ENCODE measurements around the gene DDR1. TPM values are rescaled to one million over a fixed set of nuclear protein-coding genes. Genes with fewer than 3 reads are reported as not detected.

The DDR1 gene
- total RNA-seq, 1 experiment from 2014 or later: 230 TPM

GRCh38 chr6:30861257-30862048, 22.9 kb upstream of the DDR1 start:
- Mint-ChIP-seq H3K27ac (no peak overlapping the region), H3K36me3 (peaks cover 35% of the 10 kb centered on the region), H3K4me1 (no peaks in the 10 kb centered on the region), H3K9me3 (peaks cover 71% of the 10 kb centered on the region), H3K4me3 (no peak overlapping the region), H3K27me3 (ENCODE audit: low read depth) (peaks cover 28% of the 10 kb centered on the region)
- ATAC-seq (no peak), DNase-seq (ENCODE audit: low spot score) (no peak)
- ChIA-PET CTCF (interaction anchor here (0.6 to 1.0 kb wide), 2 partner anchors 33 to 667 kb away, joined by 3 to 5 read pairs; no protein-coding TSS in a partner anchor), POLR2A (interaction anchor here (1.2 kb wide), 1 partner anchor 35 kb away, joined by 3 read pairs; no protein-coding TSS in a partner anchor)
- no peak for TF ChIP-seq PRRX2 (CRISPR knock-in tag; IDR thresholded peaks at IDR 0.05)
- no peak for TF ChIP-seq NFATC4 (CRISPR knock-in tag; IDR thresholded peaks at IDR 0.05)
- no peak for TF ChIP-seq EMX1 (CRISPR knock-in tag; IDR thresholded peaks at IDR 0.05)
- no peak for TF ChIP-seq MXD4 (CRISPR knock-in tag; IDR thresholded peaks at IDR 0.05; ENCODE audit: borderline replicate concordance)
- TF ChIP-seq, protein P1, sequence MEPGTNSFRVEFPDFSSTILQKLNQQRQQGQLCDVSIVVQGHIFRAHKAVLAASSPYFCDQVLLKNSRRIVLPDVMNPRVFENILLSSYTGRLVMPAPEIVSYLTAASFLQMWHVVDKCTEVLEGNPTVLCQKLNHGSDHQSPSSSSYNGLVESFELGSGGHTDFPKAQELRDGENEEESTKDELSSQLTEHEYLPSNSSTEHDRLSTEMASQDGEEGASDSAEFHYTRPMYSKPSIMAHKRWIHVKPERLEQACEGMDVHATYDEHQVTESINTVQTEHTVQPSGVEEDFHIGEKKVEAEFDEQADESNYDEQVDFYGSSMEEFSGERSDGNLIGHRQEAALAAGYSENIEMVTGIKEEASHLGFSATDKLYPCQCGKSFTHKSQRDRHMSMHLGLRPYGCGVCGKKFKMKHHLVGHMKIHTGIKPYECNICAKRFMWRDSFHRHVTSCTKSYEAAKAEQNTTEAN (CRISPR knock-in tag; IDR thresholded peaks at IDR 0.05): no peak
- TF ChIP-seq ZNF232 (CRISPR knock-in tag; IDR thresholded peaks at IDR 0.05): no peak
- TF ChIP-seq, protein P2, sequence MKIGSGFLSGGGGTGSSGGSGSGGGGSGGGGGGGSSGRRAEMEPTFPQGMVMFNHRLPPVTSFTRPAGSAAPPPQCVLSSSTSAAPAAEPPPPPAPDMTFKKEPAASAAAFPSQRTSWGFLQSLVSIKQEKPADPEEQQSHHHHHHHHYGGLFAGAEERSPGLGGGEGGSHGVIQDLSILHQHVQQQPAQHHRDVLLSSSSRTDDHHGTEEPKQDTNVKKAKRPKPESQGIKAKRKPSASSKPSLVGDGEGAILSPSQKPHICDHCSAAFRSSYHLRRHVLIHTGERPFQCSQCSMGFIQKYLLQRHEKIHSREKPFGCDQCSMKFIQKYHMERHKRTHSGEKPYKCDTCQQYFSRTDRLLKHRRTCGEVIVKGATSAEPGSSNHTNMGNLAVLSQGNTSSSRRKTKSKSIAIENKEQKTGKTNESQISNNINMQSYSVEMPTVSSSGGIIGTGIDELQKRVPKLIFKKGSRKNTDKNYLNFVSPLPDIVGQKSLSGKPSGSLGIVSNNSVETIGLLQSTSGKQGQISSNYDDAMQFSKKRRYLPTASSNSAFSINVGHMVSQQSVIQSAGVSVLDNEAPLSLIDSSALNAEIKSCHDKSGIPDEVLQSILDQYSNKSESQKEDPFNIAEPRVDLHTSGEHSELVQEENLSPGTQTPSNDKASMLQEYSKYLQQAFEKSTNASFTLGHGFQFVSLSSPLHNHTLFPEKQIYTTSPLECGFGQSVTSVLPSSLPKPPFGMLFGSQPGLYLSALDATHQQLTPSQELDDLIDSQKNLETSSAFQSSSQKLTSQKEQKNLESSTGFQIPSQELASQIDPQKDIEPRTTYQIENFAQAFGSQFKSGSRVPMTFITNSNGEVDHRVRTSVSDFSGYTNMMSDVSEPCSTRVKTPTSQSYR (CRISPR knock-in tag; IDR thresholded peaks at IDR 0.05): no peak
- TF ChIP-seq FOXK1 (CRISPR knock-in tag; IDR thresholded peaks at IDR 0.05): no peak
- TF ChIP-seq, protein P3, sequence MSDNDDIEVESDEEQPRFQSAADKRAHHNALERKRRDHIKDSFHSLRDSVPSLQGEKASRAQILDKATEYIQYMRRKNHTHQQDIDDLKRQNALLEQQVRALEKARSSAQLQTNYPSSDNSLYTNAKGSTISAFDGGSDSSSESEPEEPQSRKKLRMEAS (CRISPR knock-in tag; IDR thresholded peaks at IDR 0.05): no peak
- TF ChIP-seq SOX15 (CRISPR knock-in tag; IDR thresholded peaks at IDR 0.05): no peak

- ATAC-seq (no peak), DNase-seq (ENCODE audit: low spot score) (no peak)
- Mint-ChIP-seq H3K4me3 (no peak overlapping the region), H3K27me3 (ENCODE audit: low read depth) (peaks cover 23% of the 10 kb centered on the region), H3K27ac (no peak overlapping the region), H3K36me3 (peaks cover 34% of the 10 kb centered on the region), H3K9me3 (peaks cover 65% of the 10 kb centered on the region), H3K4me1 (no peaks in the 10 kb centered on the region)
- ChIA-PET CTCF (interaction anchor here (0.7 to 1.2 kb wide), 3 partner anchors 18 to 51 kb away, joined by 3 to 5 read pairs (median 4); no protein-coding TSS in a partner anchor), POLR2A (interaction anchor here (0.5 to 1.2 kb wide), 3 partner anchors 15 to 384 kb away, joined by 3 to 4 read pairs (median 3); no protein-coding TSS in a partner anchor)
- no peak for TF ChIP-seq ZNF671 (CRISPR knock-in tag; IDR thresholded peaks at IDR 0.05)
- TF ChIP-seq, protein P4, sequence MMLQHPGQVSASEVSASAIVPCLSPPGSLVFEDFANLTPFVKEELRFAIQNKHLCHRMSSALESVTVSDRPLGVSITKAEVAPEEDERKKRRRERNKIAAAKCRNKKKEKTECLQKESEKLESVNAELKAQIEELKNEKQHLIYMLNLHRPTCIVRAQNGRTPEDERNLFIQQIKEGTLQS (CRISPR knock-in tag; conservative IDR thresholded peaks at IDR 0.05): no peak
- no peak for TF ChIP-seq CBFB (CRISPR knock-in tag; IDR thresholded peaks at IDR 0.05; ENCODE audit: low read depth)
- no peak for TF ChIP-seq ESRRA (CRISPR knock-in tag; IDR thresholded peaks at IDR 0.05; ENCODE audit: borderline replicate concordance)
- TF ChIP-seq ATF2 (CRISPR knock-in tag; IDR thresholded peaks at IDR 0.05; ENCODE audit: borderline replicate concordance, low read depth): no peak
- TF ChIP-seq JUN (CRISPR knock-in tag; IDR thresholded peaks at IDR 0.05): no peak
- TF ChIP-seq TCF7 (CRISPR knock-in tag; IDR thresholded peaks at IDR 0.05; ENCODE audit: low read depth): no peak
- TF ChIP-seq ZNF416 (CRISPR knock-in tag; IDR thresholded peaks at IDR 0.05): no peak
- TF ChIP-seq, protein P5, sequence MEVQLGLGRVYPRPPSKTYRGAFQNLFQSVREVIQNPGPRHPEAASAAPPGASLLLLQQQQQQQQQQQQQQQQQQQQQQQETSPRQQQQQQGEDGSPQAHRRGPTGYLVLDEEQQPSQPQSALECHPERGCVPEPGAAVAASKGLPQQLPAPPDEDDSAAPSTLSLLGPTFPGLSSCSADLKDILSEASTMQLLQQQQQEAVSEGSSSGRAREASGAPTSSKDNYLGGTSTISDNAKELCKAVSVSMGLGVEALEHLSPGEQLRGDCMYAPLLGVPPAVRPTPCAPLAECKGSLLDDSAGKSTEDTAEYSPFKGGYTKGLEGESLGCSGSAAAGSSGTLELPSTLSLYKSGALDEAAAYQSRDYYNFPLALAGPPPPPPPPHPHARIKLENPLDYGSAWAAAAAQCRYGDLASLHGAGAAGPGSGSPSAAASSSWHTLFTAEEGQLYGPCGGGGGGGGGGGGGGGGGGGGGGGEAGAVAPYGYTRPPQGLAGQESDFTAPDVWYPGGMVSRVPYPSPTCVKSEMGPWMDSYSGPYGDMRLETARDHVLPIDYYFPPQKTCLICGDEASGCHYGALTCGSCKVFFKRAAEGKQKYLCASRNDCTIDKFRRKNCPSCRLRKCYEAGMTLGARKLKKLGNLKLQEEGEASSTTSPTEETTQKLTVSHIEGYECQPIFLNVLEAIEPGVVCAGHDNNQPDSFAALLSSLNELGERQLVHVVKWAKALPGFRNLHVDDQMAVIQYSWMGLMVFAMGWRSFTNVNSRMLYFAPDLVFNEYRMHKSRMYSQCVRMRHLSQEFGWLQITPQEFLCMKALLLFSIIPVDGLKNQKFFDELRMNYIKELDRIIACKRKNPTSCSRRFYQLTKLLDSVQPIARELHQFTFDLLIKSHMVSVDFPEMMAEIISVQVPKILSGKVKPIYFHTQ (CRISPR knock-in tag; IDR thresholded peaks at IDR 0.05): no peak
- TF ChIP-seq MYBL2 (CRISPR knock-in tag; IDR thresholded peaks at IDR 0.05): no peak
Measured at GRCh38 chr6:30862156-30862875, 22.0 kb upstream of the DDR1 start.
